ENCODE measurements around the gene PRICKLE2.

PRICKLE2 gene

DNA sequence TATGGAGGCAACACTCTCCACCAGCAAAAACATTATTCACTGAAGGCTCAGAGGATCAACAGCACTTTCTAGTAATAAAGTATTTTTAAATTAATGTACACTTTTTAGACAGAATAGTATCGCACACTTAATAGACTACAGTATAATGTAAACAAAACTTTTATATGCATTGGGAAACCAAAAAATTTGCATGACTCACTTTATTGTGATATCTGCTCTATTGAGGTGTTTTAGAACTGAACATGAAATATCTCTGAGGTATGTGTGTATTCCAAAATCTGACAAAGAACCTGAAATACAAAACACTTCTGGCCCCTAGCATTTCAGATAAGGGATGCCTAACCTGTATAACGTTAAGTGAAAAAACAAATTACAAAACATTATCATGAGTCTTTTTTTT lies 99.7 kb downstream of the PRICKLE2 start:
- no peak for DNase-seq

DNA sequence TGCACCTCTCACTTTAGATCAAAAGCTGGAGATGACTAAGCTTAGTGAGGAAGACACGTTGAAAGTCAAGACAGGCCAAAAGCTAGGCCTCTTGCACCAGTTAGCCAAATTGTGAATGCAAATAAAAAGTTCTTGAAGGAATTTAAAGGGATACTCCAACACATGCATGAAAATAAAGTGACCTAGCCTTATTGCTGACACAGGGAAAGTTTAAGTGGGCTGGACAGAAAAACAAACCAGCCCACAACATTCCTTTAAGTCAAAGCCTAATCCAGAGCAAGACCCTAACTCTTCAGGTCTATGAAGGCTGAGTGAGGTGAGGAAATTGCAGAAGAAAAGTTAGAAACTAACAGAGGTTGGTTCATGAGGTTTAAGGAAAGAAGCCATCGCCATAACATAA lies 101.3 kb downstream of the PRICKLE2 start:
- no peak for DNase-seq

DNA sequence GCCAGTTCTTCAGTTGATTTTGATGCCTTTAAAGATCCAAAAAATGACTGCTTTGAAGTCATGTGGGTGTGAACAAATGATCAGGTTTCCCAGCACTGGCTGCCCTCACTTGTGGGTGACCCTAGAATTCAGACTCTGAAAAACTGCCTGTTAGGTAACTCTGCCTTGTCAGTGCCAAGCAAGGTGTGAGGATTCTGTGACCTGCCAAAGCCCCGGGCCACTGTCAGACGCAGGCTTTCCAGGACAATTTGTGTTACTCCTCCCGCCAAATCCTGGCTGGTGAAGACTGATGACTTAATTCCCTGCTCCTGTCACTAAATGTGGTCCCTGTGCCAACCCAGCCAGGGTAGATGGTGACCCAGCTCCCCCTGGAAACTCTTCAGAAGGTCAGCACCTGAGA lies 102.8 kb downstream of the PRICKLE2 start:
- DNase-seq, result no peak

DNA sequence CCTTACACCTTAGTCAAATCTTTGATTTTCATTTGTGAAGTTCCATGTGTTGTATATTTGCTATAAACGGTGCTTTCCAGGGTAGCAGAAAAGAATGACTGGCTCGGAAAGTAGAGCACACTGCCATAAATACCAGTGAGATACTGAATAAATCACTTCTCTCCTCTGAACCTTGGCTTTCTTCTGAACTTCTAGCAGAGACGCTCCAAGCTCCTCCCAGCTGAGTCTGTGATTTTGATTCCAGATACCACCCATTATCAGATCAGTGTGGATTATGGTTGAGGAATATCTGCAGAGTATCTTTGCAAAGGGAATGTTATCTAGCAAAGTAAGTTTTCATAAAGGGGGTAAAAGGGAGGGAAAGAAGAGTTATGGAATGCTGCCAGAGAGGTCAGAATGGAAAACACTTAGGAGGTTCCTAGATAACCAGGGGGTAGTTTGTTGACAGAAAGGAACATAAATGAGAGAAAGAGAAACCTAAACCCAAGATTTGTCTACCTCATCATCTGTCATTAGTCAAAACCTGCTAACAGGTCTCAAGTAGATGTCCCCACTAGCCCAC lies 103.4 kb downstream of the PRICKLE2 start:
- no peak for DNase-seq

DNA sequence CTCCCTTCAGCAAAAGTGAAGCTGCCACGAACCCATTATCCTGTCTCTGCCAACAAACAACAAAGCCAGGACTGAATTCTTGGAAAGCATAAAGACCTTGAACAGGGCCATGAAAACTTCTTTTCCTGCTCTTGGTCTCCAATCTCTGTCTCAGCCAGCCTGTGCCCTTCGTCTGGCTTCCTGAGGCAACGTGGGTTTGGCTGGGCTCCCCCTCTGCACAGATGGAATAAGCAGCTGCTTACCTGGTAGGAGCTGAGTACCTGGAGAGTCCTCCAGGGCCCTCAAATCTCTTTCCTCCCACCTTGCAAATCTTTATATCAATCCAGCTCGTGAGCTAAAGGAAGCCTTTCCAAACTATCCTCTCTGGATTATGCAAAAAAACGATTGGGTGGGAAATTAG lies 104.4 kb downstream of the PRICKLE2 start:
- no peak for DNase-seq

- no peak for DNase-seq
Observed at GRCh38 chr3:64117483-64117882, 107.8 kb downstream of the PRICKLE2 start.

- DNase-seq, result no peak
Observed at GRCh38 chr3:64114651-64115050, 110.6 kb downstream of the PRICKLE2 start.

DNA sequence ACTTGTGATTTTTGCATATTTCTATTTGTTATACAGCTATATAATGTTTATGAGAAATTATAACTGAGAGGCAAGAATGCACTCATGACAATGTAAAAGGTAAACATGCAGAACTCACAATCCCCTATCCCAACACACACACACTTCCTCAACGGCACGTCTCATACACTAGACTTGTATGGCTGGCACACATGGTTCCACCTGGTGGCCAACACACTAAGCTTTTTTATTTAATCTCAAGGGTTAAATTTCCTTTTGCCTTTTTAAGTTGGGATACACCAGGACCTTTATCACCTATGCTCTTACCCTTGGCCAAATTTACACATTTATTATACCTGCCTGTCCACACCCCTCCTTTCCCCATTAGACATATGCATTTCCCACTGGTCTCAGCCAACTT lies 113.4 kb downstream of the PRICKLE2 start:
- DNase-seq, result no peak

GRCh38 chr3:64111083-64111482 lies 114.2 kb downstream of the PRICKLE2 start:
- no peak for DNase-seq

- no peak for DNase-seq
Observed at GRCh38 chr3:64110071-64110470, 115.2 kb downstream of the PRICKLE2 start.

GRCh38 chr3:64109438-64109837 lies 115.8 kb downstream of the PRICKLE2 start:
- DNase-seq, result no peak

DNA sequence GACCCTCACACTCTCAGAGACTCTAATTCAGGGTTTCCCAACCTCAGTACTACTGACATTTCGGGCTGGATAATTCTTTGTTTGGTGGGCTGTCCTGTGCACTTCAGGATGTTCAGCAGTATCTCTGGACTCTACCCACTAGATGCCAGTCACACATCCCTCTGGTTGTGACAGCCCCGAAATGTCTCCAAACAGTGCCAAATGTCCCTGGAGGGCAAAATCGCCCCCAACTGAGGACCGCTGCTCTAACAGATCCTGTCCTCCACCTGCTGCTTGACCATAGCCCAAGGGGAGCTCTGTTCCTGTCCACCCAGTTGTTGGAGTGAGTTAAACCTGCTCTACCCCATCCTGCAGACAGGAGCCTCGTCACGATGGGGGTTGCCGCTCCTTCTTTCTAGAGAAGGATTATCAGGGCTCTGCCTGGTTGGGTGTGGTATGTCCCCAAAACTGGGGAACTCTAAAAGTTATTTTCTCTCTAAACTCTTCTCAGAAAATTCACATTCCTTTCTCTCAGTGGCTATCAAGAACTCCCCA lies 116.4 kb downstream of the PRICKLE2 start:
- no peak for DNase-seq

DNA sequence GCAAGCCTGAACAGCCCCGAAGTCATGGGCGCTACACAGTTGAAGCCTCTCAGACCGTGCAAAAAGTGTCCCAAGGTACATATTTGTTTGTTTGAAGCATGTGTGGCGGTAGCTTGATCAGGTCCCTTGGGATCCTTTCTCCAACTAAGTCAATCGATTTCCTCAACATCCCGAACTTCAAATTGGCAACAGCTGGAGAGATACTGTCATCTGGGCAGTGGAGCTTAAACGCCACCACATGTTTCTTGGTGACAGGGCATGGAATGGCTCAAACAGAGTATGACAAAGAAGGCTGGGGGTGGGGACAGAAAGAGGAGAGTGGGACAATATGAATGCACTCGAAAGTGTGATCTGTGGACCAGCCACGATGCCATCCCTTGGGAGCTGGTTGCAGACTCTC lies 117.0 kb downstream of the PRICKLE2 start:
- no peak for DNase-seq

GRCh38 chr3:64107190-64107589 lies 118.1 kb downstream of the PRICKLE2 start:
- DNase-seq, result no peak

GRCh38 chr3:64105816-64106215 lies 119.5 kb downstream of the PRICKLE2 start:
- DNase-seq, result no peak

DNA sequence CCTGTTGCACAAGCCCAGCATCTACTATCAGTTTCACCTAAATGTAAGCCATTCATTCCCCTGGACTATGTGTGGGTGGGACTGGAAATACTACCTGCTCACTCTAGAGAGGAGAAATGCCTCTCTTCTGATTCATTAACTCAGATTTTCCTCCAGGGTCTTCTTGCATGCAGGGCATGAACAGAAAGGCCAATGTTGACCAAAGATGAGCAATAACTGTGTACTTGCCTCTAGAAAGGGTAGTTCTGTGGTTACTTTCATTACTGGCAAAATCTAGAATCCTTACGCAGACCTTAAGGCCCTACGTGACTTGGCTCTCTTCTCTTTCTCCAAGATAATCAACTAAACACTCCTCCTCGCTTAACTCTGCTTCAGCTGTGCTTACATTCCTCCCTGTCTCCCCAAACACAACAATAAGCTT lies 120.6 kb downstream of the PRICKLE2 start:
- DNase-seq, result no peak

DNA sequence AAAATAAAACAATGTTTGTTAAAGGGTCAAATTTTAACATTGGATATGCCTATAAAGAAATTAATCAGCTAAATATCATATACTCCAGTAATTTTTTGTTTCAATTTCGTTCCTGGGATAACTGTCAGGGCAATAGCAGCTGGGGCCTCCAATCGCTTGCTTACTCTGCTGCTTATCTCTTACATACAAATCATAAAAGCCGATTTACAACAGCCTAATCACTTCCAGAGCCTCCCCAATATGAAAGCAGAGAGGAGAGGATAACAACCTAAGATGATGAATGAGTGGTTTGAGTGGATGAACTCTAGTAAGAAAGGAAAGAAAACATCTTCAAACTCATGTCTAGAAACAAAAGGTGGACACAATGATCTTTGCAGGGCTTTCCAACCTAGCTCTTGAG lies 121.3 kb downstream of the PRICKLE2 start:
- DNase-seq, result no peak

DNA sequence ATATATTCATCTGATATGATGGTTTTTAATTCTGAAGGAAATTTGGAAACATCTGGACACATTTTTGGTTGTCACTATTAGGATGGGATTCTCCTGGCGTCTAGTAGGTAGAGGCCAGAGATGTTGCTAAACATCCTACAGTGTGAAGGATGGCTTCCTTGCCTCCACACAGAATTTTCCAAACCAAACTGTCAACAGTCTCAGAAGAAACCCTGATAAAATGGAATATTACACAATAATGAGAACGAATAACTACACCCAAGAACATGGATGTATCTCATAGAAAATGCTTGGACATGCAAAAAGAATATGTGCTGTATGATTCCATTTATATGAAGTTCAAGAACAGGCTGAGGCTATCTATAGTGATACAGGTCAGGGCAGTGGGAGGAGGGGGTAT lies 122.1 kb downstream of the PRICKLE2 start:
- DNase-seq, result no peak

DNA sequence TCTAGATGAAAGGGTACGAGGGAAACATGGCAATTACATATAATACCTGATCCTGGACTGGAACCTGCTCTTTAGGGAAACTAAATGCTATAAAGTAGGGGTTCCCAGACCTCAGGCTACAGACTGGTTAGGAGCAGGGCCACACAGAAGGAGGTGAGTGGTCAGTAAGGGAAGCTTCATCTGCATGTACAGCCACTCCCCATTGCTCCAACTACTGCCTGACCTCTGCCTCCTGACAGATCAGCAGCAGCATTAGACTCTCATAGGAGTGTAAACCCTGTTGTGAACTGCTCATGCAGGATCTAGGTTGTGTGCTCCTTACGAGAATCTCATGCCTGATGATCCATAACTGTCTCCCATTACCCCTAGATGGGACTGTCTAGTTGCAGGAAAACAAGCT lies 123.1 kb downstream of the PRICKLE2 start:
- no peak for DNase-seq

GRCh38 chr3:64099316-64099715 lies 126.0 kb downstream of the PRICKLE2 start:
- DNase-seq, result no peak

DNA sequence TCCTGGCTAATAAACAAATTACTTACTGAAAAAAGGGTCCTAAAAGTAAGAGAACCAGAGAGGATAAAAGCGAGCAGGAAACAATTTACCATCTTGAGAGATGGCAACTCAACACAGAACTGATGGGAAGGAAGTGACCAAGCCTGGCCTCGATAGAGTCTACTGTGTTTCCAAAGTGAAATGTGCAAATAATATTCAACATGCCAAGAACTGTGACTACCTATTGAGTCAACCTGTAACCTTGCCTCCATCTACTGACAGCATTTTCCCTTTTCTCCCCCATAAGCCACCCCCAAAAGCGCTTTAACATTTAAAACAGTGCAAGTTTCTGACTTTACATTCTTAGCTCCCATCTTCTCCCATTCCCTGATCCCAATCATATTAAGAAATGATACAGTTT lies 126.6 kb downstream of the PRICKLE2 start:
- DNase-seq, result no peak

DNA sequence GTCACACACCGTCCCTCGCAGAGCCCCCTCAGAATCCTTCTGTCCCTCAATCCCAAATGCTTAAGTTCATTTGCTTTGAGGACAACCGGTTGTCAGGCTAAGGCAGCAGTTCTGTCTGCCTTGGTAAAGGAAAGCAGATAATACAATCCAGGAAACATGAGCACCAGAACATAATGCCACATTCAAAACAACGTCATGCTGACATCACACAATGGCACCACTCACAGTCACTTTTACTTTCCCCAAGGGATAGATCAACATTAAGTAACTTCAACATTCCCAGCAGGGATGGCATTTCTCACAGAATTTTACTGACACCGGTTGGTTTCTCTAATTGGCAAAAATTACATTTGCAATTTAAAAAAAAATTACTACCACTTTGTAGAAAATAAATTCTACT lies 127.3 kb downstream of the PRICKLE2 start:
- DNase-seq, result no peak

- DNase-seq, result no peak
Observed at GRCh38 chr3:64095802-64096201, 129.5 kb downstream of the PRICKLE2 start.

GRCh38 chr3:64094713-64095079 lies 130.6 kb downstream of the PRICKLE2 start:
- DNase-seq, result no peak

Measured in NCI-H146 (cell line).